Left ventricle myocardium inferior (tissue), 1 donor: ENCODE measurements around the gene CYP2E1. TPM values are rescaled to one million over a fixed set of nuclear protein-coding genes. Genes with fewer than 3 reads are reported as not detected.
"Not testable (repeated sequence)": the region's sequence is repeated elsewhere in the genome, so short reads cannot be mapped to it uniquely, and the experiment has no call there.

Experiments
- DNase-seq: peaks from one replicate; pipeline ENCODE4 v3.0.0-alpha.2; 2020
- H3K27ac ChIP-seq: fragments of 200-600 bp; replicated peaks from 2 replicates; pipeline ENCODE4 v1.8.0; 2021
- H3K27me3 ChIP-seq: fragments of 200-600 bp; 2 replicates; pipeline ENCODE4 v1.8.0; 2021; ENCODE audit warnings: low read depth
- H3K36me3 ChIP-seq: fragments of 200-600 bp; 2 replicates; pipeline ENCODE4 v1.8.0; 2021
- H3K4me1 ChIP-seq: fragments of 200-600 bp; 2 replicates; pipeline ENCODE4 v1.8.0; 2021
- H3K4me3 ChIP-seq: fragments of 200-600 bp; 2 replicates; pipeline ENCODE4 v1.8.0; 2021; ENCODE audit warnings: mild to moderate bottlenecking, moderate library complexity
- H3K9me3 ChIP-seq: fragments of 200-600 bp; replicated peaks from 2 replicates; pipeline ENCODE4 v1.8.0; 2021
- CTCF ChIP-seq: fragments of 200-600 bp; IDR thresholded peaks from 2 replicates; pipeline ENCODE4 v1.8.0; 2021; ENCODE audit warnings: antibody characterized with exemption, mild to moderate bottlenecking, borderline replicate concordance
- intact Hi-C: fragments of 100-400 bp; cut with micrococcal nuclease; formaldehyde crosslinking; loops from one replicate; pipeline ENCODE4 v1.11.0; 2022
- total RNA-seq: library from RNA; stranded (reverse); fragmentation: NEBNext Ultra II Directional; extraction: Animal tissue kit (Norgen Biotek cat#: 25700); gene quantifications from one replicate; pipeline ENCODE4 v1.2.1, GENCODE V29; 2021
- donor health status: DM: no; HTN: yes; CAD: no; lungs with severe emphysema.

The CYP2E1 gene
- total RNA-seq, 1 donor from 2014 or later: 1.1 TPM

GRCh38 chr10:133568287-133568614 is 41.1 kb downstream of the CYP2E1 start:
- Histone ChIP-seq H3K4me3 (no peak overlapping the region), H3K36me3 (no peaks in the 10 kb centered on the region), H3K4me1 (no peaks in the 10 kb centered on the region), H3K9me3 (peaks cover 20% of the 10 kb centered on the region), H3K27me3 (peaks cover 47% of the 10 kb centered on the region), H3K27ac (no peak overlapping the region)
- no peak for DNase-seq
- TF ChIP-seq CTCF: no peak
- intact Hi-C loops: no loop called here

GRCh38 chr10:133568831-133569527 is 41.8 kb downstream of the CYP2E1 start:
- Histone ChIP-seq H3K9me3 (peaks cover 28% of the 10 kb centered on the region), H3K27me3 (peaks cover 47% of the 10 kb centered on the region)
- H3K36me3 ChIP-seq, intact Hi-C loops, H3K27ac ChIP-seq, DNase-seq, H3K4me1 ChIP-seq, H3K4me3 ChIP-seq: not testable (repeated sequence)

GRCh38 chr10:133569801-133570200 is 42.6 kb downstream of the CYP2E1 start:
- H3K27ac ChIP-seq, DNase-seq, H3K4me1 ChIP-seq, H3K36me3 ChIP-seq, H3K4me3 ChIP-seq, intact Hi-C loops: not testable (repeated sequence)
- peaks cover 39% of the 10 kb centered on the region for H3K27me3 ChIP-seq
- H3K9me3 ChIP-seq: peaks cover 34% of the 10 kb centered on the region

- DNase-seq, H3K36me3 ChIP-seq, H3K4me3 ChIP-seq, H3K27ac ChIP-seq, intact Hi-C loops, H3K4me1 ChIP-seq: not testable (repeated sequence)
- Histone ChIP-seq H3K27me3 (peaks cover 16% of the 10 kb centered on the region), H3K9me3 (peaks cover 22% of the 10 kb centered on the region)
These were observed 44.9 kb downstream of the CYP2E1 start for GRCh38 chr10:133572055-133572454.

- DNase-seq, H3K4me1 ChIP-seq, H3K4me3 ChIP-seq, H3K27me3 ChIP-seq, H3K27ac ChIP-seq, H3K36me3 ChIP-seq, intact Hi-C loops: not testable (repeated sequence)
- peaks cover 24% of the 10 kb centered on the region for H3K9me3 ChIP-seq
These were observed 46.3 kb downstream of the CYP2E1 start for GRCh38 chr10:133573460-133573859.

- intact Hi-C loops, H3K27ac ChIP-seq: not testable (repeated sequence)
These were observed 49.9 kb downstream of the CYP2E1 start for GRCh38 chr10:133577037-133577436.

More at GRCh38 chr10:133577037-133577436, 49.9 kb downstream of the CYP2E1 start:
- H3K4me3 ChIP-seq, H3K36me3 ChIP-seq, DNase-seq, H3K4me1 ChIP-seq: not testable (repeated sequence)
- Histone ChIP-seq H3K9me3 (peaks cover 42% of the 10 kb centered on the region), H3K27me3 (peaks cover 16% of the 10 kb centered on the region)

Other genes starting within 250 kb of the CYP2E1 start
- gene TUBGCP2, start 218.5 kb upstream of the CYP2E1 start, total RNA-seq: 38.9 TPM
- gene ZNF511, start 218.4 kb upstream of the CYP2E1 start, total RNA-seq: 40.5 TPM
- not detected for gene CALY, start 190.5 kb upstream of the CYP2E1 start, total RNA-seq
- not detected for gene PRAP1, start 180.0 kb upstream of the CYP2E1 start, total RNA-seq
- 5.1 TPM for gene FUOM, start 169.3 kb upstream of the CYP2E1 start, total RNA-seq
- gene ECHS1, start 154.0 kb upstream of the CYP2E1 start, total RNA-seq: 212 TPM
- 2.9 TPM for gene PAOX, start 148.1 kb upstream of the CYP2E1 start, total RNA-seq
- gene MTG1, start 133.2 kb upstream of the CYP2E1 start, total RNA-seq: 14.0 TPM
- gene SPRN, start 102.7 kb upstream of the CYP2E1 start, total RNA-seq: not detected
- gene SCART1, start 73.4 kb upstream of the CYP2E1 start, total RNA-seq: 0.36 TPM
- 0.44 TPM for gene SYCE1, start 38.2 kb downstream of the CYP2E1 start, total RNA-seq
- not detected for gene FRG2B, start 99.4 kb downstream of the CYP2E1 start, total RNA-seq